GM21737 (cell line): Measurements from ENCODE around the gene CIITA.
"Not testable (repeated sequence)": the region's sequence is repeated elsewhere in the genome, so short reads cannot be mapped to it uniquely, and the experiment has no call there.

Experiments used
- ATAC-seq: cut with Tn5 transposase; IDR thresholded peaks from one replicate; pipeline ENCODE4 v1.9.1; 2021; ENCODE audit warnings: mild to moderate bottlenecking, moderate library complexity; ENCODE audit not compliant: unreplicated experiment

CIITA gene

DNA sequence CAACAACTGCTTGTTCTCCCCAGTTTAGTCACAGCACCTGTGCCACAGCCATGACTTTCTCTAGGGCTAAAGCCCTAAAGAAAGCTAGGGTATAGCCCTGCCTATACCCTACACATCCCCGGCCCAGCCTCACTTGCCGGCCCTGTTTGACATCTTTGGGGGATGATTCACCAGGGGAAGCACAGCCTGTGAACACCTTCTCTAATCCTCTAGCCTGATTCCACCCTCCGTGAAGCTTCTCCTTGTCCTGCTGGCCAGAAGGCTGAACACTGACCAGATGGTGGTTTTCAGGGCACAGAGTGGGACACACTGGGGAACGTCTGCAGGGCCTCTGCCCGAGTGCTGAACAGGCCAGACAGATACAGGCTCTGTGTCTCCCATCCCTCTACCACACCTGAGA is 73.4 kb downstream of the CIITA start:
- no peak for ATAC-seq

DNA sequence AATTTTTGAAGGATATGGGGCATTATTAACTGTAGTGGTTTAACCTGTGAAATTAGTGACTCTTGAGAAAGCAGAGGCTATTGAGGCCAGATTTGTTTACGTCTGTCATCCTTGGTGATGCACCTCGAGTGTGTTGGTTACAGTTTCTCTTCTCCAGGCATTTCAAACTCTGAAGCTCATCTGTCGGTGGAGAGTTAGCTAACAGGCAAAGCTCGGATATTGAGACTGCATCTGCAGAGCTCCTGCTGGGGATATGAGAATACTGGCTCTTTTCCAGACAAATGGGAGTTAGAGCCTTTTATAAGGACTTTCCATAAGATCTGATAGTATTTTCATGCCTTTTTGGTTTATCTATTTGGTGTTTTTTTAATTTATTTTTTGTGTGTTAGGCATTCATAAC is 74.0 kb downstream of the CIITA start:
- no peak for ATAC-seq

DNA sequence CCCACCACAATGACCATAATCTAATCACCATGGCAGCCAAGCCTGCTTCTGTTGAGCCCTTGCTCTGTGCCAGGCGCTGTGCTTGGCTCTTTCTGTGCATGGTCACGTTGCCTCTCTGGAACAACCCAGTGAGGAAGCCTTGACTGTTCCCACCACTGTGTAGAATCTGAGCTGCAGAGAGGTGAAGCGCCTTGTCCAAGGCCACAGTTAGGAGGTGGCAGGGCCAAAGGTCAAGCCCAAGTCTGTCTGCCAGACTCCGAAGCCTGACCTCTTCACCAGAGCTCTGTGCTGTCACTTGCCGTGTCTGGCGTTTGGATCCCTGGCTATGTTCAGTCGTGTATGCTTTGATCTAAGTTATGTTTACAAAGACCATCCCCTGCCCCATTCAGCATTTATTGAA is 77.9 kb downstream of the CIITA start:
- no peak for ATAC-seq

DNA sequence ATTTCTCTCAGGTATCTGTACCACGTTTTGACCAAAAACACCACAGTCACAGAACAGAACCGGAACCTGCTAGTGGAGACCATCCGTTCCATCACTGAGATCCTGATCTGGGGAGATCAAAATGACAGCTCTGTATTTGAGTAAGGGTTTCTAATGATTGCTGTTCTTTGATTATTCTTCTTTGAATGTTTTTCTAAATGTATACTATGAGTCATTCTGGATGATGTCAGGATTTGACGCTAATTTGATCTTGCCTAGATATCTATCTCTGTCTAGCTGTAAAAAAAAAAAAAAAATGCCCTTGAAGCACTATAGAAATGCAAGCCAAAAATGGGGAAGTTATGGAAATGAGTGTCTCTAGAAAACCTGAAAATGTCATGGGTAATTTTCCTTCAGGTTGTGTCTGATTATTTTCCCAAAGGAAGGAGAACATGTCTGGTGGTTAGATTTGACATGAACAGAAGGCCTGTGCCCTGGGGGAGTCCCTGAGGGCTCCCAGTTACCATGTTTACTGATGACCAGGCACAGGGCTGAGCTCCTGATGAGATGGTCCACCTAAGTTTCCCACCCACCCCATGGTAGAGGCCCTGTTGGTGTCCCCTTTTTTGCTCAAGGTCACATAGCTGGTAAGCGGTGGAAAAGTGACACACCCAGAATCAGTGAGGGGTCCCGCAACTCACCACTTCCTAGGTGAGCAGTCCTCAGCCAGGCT is 80.9 kb downstream of the CIITA start:
- ATAC-seq: no peak

DNA sequence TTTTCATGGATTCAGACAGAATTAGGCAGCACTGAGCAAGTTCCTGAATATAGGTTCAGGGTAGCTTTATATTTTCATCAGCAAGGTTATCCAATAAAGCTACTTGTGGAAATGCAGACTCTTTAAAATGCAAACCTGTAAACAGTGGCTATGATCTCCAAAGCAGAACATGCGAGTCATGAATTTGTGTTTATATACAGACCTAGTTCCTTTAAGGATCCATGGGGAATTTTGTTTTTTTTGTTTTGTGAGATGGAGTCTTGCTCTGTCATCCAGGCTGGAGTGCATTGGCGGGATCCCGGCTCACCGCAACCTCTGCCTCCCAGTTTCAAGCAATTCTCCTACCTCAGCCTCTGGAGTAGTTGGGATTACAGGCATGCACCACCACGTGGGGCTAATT is 82.2 kb downstream of the CIITA start:
- no peak for ATAC-seq

DNA sequence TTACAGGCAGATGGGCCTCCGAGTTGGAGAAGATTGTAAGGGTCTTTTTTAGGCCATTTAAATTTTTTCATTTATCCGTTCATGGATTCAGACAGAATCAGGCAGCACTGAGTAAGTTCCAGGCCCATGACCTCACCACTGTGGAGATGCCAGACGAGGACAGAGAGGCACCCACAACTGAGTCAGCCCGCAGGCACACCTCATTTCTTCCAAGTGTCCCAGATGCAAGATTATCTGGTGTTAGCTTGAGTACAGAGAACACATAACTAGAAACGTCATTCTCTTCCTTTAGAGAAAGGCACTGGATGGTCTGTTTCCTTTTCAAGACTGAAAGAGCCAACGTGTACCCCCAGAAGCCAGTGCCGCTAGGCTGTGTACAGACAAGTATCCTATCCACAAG is 84.2 kb downstream of the CIITA start:
- no peak for ATAC-seq

DNA sequence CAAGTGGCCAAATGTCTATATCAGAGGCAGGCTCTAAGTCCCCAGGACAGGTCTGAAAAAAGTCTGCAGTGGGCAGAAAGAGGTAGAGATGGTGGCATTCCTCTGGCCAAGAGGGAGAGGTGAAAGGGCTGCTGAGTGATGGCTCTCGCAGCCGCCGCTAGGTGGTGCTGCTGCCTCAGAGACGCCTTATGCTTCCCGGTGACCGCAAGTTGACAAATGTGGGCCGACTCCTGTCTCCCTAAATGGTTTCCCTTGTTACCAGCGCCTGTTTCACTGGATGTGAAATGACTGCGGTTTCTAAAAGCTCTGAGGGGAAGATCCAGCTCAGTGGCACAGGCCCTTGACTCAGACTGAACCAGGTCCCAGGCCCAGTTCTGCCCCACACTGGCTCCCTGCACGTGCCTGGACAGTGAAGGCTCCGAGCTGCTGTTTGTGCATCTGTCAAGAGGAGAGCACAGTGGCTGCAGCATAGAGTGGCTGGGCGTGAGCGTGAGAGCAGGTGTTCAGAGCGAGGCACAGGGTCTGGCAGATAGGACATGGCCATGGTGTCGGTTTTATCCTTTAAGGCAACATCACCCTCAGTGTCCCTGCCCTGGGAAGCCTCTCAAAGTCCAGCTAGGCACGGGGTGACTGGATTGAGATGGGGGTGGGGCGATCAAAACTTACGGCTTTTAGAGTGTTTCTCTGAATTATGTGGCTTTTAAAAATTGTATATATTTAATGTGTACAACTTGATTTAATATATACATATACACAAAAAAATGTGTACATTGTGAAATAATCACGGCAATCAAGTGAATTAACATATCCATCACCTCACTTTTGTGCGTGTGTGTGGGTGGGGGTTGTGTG is 87.3 kb downstream of the CIITA start:
- ATAC-seq: no peak

DNA sequence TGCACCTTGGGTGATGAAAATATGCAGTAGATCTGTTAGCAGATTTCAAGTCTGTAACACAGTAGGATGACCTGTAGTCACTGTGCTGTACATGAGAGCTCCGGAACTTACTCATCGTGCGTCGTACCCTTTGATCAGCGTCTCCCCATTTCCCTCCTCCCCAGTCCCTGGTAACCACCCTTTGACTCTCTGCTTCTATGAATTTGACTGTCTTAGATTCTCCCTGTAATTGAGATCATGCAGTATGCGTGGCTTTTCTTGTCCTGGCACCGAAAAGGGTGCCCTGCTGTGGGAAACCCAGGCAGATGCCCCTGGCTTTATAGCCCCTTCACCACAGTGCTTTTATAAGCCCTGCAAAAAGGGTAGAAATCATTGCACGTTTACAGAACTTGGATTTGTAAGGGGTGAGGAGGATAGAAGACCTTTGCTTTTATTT is 87.9 kb downstream of the CIITA start:
- peak; percentile 39 for ATAC-seq

DNA sequence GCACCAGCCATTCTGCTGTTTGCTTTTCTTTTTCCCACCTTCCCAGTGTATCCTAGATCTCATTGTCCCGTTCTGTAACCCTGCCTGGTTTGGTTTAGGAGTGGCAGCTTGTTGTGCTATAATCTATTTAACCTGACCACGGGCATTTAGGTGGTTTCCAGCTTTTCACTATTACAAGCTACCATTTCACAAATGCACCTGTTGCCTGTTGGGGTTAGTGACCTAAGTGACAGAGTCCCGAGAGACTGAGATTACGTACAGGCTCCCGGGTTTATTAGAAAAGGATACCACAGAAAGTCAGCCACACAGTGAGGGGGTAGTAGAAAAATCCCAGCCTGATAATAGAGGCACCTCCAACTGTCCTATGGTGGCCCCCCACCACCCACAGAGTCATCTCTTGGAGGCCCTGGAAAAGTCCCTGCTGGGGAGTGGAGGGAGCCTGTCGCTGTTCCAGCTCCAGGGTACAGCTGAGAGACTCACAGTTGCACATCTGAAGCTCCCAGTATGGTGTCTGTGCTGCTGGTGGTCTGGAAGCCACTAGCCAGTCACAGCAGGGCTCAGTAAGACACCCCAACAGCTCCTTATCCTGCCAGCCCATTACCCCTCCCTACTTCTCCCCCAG is 88.5 kb downstream of the CIITA start:
- peak; percentile 68 for ATAC-seq

DNA sequence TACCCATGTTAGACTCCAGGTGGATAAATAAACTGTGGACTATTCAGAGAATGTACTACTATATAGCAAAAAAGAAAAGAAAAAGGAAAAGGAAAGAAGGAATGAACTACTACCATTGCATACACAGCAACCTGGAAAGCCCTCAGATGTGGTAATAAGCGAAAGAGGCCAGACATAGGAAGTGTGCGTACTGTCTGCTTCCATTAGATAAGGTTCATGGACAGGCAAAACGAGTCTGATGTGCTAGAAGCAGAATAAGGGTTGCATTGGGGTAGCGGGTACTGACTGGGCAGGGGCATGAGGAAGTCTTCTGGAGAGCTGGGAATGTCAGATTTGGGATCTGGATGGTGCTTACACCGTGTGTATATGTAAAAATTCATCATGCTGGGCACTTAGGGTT is 89.1 kb downstream of the CIITA start:
- ATAC-seq: no peak

DNA sequence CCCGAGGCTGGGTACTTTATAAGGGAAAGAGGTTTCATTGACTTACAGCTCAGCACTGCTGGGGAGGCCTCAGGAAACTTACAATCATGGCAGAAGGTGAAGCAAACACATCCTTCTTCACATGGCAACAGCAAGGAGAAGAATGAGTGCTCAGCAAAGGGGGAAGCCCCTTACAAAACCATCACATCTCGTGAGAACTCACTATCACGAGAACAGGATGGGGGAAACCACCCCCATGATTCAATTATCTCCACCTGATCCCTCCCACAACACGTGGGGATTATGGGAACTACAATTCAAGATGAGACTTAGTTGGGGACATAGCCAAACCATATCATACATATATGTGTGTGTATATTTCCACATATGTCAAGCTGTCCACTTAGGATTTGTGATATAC is 89.6 kb downstream of the CIITA start:
- not testable (repeated sequence) for ATAC-seq

DNA sequence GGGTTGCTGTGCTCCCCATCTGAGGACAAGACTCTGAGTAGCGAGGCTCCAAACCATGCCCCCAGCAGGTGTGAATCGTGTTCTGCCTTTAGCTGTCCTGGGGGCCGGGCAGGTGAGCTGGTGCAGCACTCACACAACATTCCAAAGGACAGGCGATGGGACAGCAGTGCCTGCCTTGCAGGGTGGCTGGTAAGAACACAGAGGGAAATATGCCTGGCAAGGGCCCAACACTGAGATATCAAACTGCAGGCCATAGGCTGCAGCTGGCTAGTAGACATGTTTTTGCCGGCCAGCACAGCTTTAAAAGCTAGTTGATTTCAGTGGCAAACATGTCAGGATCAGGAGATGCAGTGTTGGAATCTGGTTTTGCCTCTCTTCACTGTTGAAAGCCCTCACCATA is 91.0 kb downstream of the CIITA start:
- no peak for ATAC-seq

DNA sequence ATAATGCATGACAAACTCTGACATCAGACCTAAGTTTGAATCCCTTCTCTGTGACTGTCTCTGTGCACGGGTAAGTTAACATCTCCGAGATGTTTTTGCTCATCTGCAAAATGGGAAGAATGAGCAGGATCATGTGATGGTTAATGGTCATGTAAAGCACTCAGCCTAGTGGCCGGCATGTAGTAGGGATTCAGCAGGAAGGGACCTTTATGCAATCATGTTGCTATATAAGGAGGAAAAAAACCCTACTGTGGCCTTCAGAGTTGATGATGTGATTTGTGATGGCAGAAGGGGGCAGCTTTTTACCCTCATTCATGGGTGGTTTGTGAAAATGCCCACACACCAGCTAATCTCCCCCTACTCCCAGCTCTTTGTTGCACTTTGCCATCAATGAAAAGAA is 91.5 kb downstream of the CIITA start:
- no peak for ATAC-seq

DNA sequence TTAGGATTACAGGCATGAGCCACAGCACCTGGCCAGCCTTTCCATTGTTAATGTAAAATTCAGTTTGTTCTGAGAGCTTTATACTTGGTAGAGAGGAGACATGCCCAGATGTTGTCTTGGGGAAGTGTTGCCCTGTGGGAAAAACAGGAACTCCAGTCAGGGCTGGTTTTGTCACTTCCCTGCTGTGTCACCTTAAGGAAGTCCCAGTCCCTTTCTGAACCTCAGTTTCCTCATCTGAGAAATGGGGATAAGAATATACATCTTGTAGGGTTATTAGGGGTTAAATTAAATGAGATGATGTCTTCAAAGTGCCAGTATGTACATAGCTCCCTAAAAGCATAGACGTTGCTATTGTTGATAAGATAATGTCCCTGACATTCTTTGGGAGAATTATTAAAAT is 92.6 kb downstream of the CIITA start:
- ATAC-seq: no peak

DNA sequence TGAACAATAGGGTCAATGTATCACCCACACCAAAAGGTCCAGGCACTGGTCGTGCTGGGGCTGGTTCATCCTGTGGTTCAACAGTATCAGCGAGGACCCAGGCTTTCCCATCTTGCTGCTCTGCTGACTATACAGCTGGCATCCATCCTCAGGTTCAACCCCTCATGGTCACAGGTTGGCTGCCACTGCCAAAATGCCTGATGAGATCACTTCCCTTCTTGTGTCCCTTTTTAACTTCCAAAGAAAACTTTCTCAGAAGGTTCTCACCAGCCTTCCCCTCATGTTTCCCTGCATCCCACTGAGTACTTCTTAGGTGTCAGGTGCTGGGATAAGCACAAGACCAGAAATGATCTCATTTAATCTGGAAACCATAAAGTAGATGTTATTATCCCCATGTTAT is 93.1 kb downstream of the CIITA start:
- no peak for ATAC-seq

DNA sequence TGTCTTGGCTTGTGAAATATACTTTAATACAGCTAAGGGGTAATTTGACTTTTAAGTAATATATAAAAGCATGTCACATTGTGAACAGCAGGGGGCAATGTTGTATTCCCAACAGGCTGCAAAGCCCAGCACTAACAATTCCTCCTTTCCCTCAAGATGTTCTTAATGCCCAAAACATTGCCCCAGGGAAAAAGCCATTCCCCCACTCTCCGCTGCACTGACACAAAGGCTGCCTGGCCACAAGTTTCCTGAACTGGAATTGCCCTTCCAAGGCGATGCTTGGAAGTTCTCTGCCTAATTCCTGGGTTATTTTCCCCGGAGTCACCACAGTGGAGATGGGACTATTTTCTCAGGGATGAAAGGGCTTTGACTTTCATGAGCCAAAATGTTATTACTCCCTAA is 94.6 kb downstream of the CIITA start:
- no peak for ATAC-seq

DNA sequence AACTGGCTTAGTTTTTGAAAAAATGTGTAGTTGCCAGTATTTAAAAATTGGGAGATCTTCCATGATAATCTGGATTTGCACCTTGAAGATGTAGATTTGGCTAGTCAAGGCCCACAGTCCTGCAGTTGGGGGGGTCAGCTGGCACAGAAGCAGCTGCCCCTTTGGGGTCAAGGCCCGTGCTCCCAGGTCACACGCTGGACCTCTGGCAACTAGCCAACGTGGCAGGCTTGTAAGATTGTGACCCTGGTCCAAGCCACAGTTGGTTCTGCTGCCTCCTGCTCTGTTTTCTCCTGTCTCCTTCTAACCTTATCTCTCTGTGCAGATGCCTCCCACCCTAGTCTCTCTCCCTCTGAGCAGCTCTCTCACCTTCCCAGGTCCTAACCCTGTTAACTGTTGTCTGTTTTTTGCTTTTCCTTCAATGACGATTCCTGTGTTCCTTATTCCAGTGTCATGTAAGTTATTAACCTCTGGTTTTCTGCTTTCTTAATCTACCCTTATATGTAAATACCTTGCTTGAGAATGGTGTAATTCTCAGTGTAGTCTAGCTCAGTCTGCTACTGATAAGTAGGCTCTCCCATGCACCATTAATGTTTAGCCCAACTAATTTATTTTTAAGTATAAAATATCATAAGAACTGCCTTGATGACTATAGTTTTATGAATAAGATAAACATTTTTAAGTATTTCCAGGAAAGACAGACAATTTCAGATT is 95.3 kb downstream of the CIITA start:
- ATAC-seq: no peak

DNA sequence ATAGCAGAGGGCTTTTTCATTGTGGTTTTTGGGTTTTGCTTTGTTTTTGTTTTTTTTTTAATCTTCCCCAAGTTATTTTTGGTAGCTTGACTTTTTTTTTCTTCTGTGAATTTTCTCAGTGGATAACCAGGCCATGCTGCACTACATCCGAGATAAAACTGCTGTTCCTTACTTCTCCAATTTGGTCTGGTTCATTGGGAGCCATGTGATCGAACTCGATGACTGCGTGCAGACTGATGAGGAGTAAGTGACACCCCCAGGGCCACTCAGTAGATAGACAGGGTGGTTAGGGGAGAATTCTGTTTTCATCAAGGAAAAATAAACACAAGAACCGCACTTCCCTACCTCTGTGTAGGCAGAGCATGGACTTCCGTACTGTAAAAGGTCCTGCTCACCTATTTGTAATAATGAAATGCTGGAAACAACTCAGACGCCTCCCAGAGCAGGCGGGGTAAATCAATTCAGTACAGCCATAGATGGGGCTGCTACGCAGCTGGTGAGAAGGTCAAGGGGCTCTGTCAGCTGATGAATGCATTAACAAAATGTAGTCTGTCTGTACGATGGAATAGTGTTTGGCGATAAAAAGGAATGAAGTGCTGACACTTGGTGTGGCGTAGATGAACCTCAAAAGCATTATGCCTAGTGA is 95.9 kb downstream of the CIITA start:
- no peak for ATAC-seq

DNA sequence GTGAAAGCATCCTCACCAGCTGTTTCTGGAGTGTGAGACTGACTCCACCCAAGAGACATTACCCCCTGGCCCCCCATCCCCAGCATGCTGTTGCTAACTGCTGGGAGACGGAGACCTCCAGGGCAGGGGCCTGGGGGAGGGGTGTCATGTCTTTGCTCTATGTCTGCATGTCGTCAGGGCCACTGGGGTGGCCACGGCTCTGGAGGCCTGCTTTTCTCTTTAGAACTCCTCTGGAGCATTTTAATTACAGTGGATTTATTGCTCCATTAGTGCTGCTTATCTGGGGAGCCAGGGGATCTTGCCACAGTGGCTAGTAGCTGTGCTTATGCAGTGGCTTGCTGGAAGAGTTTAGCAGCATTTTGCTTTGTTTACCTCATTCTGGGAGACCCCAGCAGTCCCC is 99.6 kb downstream of the CIITA start:
- ATAC-seq: no peak

DNA sequence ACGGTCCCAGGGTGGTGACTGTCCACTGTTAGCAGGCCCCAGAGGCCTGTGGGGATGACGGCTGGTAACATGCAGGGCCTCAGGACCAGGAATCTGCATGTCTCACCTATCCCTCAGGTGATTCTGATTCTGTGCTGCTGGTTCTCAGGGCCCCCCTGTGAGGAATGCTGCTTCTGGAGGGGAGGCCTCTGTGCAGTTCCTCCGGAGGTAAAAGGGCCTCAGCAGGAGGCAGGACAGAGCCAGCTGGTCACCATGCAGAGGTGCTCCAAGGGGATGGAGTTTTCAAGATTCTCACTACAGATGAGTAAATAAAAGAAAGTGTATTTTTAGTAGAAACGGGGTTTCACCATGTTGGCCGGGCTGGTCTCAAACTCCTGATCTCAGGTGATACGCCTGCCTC is 101.1 kb downstream of the CIITA start:
- ATAC-seq: no peak
